NCI-H146 treated with DMSO at 0.1 percent for 48 hours (cell line): ENCODE data around the gene CEP295NL.
"Not testable (repeated sequence)": the region's sequence is repeated elsewhere in the genome, so short reads cannot be mapped to it uniquely, and the experiment has no call there.

ENCODE experiments used
- DNase-seq: peaks from one replicate; lab custom pipeline; 2025; ENCODE audit not compliant: unreplicated experiment; lab: John Stamatoyannopoulos, UW

Gene CEP295NL

DNA sequence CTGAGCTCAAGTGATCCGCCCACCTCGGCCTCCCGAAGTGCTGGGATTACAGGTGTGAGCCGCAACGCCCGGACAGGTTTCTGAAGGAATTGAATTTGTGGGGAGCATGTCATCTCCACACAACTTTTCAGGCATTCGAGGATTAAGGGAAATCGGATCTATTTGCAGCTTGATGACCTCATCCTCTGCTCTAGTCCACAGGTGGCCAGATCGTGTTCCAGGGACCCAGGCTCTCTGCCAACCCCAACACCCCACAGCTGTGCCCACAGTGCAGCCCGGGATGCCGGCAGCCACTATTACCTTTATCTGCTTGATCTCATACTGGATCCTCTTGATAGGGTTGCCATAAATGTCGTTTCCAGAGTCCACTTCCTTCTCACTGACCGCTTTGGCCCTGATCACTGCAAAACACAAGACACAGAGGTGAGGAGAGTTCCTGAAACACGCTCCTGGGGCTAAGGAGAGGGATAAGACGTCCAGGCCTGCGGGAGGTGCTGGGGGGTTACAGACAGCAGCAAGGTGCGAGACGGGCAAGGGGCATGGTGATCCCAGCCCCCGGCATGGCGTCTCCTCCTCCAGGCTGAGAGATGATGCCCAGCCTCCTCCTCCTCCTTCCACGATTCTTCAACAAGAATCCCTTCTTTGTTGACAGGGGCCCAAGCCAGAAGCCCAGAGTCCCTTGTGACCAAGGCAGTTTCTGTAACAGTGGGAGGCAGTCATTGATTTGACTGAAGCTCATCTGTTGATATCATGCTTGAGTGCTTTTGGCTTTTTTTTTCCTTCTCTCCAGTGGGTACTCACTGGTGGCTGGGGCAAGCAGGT, 29.3 kb downstream of the CEP295NL start:
- peak; percentile 11 for DNase-seq

GRCh38 chr17:78872486-78872885, 30.5 kb downstream of the CEP295NL start:
- DNase-seq, result no peak

DNA sequence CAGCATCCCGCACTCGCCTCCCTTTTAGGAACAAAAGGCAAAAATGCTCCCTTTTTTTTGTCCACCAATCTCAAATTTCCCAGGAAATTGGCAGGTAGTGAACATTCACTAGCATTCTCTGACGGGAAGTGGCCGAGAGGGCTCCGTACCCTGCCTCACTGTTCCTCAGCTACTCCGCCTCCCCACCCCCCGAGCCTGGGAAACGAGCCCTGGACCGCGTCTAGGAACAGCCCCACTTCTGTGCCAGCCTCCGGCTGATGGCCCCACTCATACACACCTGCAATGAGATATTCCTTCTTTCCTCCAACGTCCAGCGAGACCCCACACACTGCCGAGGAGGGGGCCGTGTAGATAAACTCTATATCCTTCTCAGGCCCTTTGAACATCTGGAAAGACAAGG, 32.4 kb downstream of the CEP295NL start:
- no peak for DNase-seq

- no peak for DNase-seq
Measured at GRCh38 chr17:78868391-78868790, 34.6 kb downstream of the CEP295NL start.

GRCh38 chr17:78867046-78867445, 36.0 kb downstream of the CEP295NL start:
- DNase-seq, result not testable (repeated sequence)

- peak; percentile 57 for DNase-seq
Measured at GRCh38 chr17:78865682-78866390, 37.2 kb downstream of the CEP295NL start.

GRCh38 chr17:78864117-78864516, 38.9 kb downstream of the CEP295NL start:
- DNase-seq, result no peak

GRCh38 chr17:78862073-78863023, 40.7 kb downstream of the CEP295NL start:
- no peak for DNase-seq

GRCh38 chr17:78861229-78861628, 41.8 kb downstream of the CEP295NL start:
- no peak for DNase-seq

- no peak for DNase-seq
Measured at GRCh38 chr17:78859051-78859450, 44.0 kb downstream of the CEP295NL start.

DNA sequence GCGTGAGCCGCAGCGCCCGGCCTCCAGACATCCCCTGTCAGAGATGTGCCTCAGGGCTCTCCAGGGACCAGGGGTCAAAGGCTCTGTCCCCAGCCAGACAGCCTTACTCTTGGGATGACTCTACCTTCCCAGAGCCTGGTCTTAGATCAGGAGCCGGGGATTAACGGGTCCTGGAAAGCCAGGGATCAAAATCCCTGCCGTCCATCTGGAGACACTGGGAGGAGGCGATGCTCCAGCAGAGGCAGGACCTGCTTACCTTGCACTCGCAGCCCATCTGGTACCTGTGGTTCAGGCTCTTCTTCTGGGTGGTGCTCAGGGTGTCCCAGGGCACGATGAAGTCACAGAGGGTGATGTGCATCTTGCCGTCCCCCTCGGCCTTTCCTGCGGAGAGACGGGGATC, 45.7 kb downstream of the CEP295NL start:
- DNase-seq, result no peak

GRCh38 chr17:78855561-78856165, 47.3 kb downstream of the CEP295NL start:
- DNase-seq, result no peak

- no peak for DNase-seq
Measured at GRCh38 chr17:78854508-78854907, 48.5 kb downstream of the CEP295NL start.

DNA sequence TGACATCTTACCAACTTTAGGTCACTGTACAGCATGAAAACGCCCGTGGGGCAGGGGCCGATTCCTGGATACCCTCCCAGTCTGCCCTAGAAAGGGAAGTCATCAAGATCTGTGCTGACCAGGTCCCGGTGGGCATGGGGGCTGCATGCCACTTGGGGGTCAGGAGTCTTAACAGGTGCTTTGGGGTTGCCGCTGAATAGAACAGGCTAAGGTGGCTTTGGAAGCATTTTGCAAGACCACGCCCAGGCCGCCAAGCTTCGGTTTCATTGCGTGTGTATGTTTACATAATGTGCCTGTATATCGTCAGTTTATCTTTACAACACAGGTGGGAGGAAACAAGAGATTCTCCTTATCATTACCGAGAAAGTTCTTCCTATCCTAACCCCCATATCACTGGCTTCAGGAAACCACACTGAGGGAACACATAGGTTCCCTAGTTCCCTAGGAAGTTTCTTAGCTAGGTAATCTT, 49.0 kb downstream of the CEP295NL start:
- DNase-seq, result no peak

- DNase-seq, result no peak
Measured at GRCh38 chr17:78852709-78853121, 50.3 kb downstream of the CEP295NL start.

DNA sequence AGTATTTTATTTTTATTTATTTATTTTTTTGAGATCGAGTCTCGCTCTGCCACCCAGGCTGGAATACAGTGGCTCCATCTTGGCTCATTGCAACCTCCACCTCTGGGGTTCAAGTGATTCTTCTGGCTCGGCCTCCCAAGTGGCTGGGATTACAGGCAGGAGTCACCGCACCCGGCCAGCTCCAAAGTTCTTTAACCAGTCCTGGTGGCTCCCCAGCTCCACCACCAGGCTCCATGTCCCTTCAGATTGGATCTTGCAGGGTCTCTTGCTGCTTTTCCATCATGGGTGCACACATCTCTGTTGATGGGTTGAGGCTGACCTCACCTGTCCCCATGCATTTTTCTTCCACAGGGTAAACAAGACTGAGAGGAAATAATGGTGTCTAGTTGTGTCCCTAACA, 54.0 kb downstream of the CEP295NL start:
- no peak for DNase-seq

DNA sequence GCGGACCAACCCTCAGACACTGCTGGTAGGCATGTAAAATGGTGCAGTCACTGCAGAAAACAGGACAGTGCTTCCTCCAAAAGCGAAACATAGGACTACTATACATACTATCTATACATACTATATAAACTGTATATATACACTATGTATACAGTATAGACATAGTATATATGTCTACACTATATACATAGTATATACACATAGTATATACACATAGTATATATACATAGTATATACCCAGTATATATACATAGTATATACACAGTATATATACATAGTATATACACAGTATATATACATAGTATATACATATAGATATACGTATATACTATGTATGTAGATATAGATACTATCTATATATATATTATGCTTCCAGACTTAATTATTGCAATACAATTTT, 55.9 kb downstream of the CEP295NL start:
- DNase-seq, result no peak

DNA sequence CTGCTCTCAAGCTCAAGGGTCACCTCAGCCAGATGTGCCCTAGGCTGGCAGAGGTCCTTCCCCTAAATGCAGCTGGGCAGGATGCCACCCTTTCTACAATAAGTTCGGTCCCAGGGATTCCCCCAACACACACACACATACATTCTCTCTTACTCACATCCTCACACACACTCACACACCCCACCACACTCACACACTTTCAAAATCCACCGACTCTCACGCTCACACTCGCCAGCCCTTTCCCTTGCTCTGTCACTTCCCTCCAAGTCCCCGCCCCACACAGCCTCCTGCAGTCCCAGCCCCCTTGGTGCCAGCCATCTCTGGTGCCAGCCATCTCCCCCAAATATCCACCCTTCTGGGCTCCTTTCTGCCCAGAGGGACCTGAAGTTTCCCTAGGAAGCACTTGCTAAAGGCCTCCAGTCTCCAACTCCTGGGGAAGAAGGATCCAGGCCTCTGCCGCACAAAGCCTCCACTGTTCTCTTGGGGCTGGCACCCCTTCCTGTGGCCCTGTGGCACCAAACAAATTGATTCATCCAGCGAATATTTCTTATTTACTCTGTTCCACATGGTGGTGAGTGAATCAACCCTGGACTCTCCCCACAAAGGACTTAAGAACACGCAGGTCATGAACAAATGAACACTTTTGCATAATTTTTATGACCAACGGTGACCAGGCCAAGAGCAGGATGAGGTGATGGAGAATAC, 58.5 kb downstream of the CEP295NL start:
- DNase-seq, result no peak

DNA sequence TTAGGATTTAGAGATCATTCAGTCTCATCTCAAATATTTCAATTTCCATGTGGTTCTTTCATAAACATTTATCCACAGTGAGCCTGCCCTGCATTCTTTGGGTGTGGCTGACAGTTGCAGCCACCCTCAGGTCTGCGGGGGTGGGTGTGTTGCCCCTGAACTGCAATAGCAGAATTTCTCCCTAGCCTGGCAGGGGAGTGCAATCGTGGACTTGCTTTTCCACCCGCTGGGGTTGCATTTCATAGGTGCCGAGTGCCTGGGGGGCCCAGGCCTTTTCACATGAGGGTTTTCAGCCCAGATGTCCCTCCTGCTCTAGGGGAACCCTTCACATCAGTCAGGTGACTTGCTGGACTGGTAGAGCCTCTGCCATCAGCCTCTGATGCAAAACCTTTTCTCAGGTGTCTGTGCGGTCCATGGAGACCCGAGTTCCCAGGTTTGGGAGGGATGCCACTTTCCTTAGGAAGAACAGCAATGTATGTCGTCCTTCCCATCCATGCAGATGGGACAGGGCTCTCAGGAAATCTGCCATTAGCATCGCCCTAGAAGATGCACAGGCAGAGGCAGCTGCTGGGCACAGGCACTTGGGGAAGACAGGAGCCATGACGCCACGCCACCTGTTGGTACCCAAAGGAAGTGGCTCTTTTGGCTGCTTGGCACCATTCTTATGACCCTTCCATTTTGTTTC, 60.0 kb downstream of the CEP295NL start:
- DNase-seq, result peak; percentile 8
